OCI-LY7 (cell line): ENCODE results near the gene LRRC73. TPM values are rescaled to one million over a fixed set of nuclear protein-coding genes. Genes with fewer than 3 reads are reported as not detected.

Experiments
- BruUV-seq: library from RNA; stranded (reverse); fragments of 400-500 nt; replicated peaks from 2 replicates; lab custom pipeline; 2021; lab: Mats Ljungman, UMichigan
- CTCF ChIA-PET: fragments of 300-600 bp; sonication (Branson Sonifier 250); formaldehyde crosslinking; loops from one replicate; lab custom pipeline; 2022; ENCODE audit warnings: antibody characterized with exemption; ENCODE audit not compliant: unreplicated experiment; lab: Charles Lee
- POLR2A ChIA-PET: fragments of 300-600 bp; sonication (Branson Sonifier 250); formaldehyde crosslinking; loops from one replicate; lab custom pipeline; 2022; ENCODE audit warnings: antibody characterized with exemption; lab: Charles Lee
- DNase-seq: peaks from one replicate; pipeline ENCODE4 v3.0.0-alpha.2; 2015; ENCODE audit warnings: low spot score
- H2AFZ ChIP-seq: fragments of 200-600 bp; sonication (generic), shearing (Covaris generic); 2 replicates; pipeline ENCODE4 v1.6.1; 2014; ENCODE audit warnings: mild to moderate bottlenecking, antibody characterized with exemption, low read length, moderate library complexity
- H3K27ac ChIP-seq: fragments of 200-600 bp; sonication (generic); 2 replicates; pipeline ENCODE4 v1.5.1; 2014; ENCODE audit warnings: mixed run types, low read depth, mild to moderate bottlenecking, moderate library complexity, low read length, inconsistent platforms; ENCODE audit not compliant: poor library complexity, severe bottlenecking
- H3K36me3 ChIP-seq: fragments of 200-600 bp; sonication (generic); 2 replicates; pipeline ENCODE4 v1.6.1; 2014; ENCODE audit warnings: mild to moderate bottlenecking, antibody characterized with exemption, low read length, moderate library complexity, mixed read lengths; ENCODE audit not compliant: insufficient read depth
- H3K4me1 ChIP-seq: fragments of 200-600 bp; sonication (generic); 2 replicates; pipeline ENCODE4 v1.5.1; 2014; ENCODE audit warnings: mild to moderate bottlenecking, low read length; ENCODE audit not compliant: insufficient read depth, poor library complexity, severe bottlenecking
- H3K4me2 ChIP-seq: fragments of 200-600 bp; sonication (generic); 2 replicates; pipeline ENCODE4 v1.6.1; 2014; ENCODE audit warnings: mild to moderate bottlenecking, low read length
- H3K4me3 ChIP-seq: fragments of 200-600 bp; sonication (generic); 2 replicates; pipeline ENCODE4 v1.5.1; 2014; ENCODE audit warnings: mild to moderate bottlenecking, low read depth, low read length; ENCODE audit not compliant: poor library complexity, severe bottlenecking
- H3K79me2 ChIP-seq: fragments of 200-600 bp; sonication (generic); 2 replicates; pipeline ENCODE4 v1.6.1; 2016; ENCODE audit warnings: low read depth, mild to moderate bottlenecking, low read length, moderate library complexity, mixed read lengths; ENCODE audit not compliant: insufficient read depth
- H3K9me2 ChIP-seq: fragments of 200-600 bp; sonication (generic); 2 replicates; pipeline ENCODE4 v1.6.1; 2016; ENCODE audit warnings: mild to moderate bottlenecking, low read length, mixed read lengths; ENCODE audit not compliant: insufficient read depth
- H3K9me3 ChIP-seq: fragments of 200-600 bp; sonication (generic); 2 replicates; pipeline ENCODE4 v1.6.1; 2014; ENCODE audit warnings: mild to moderate bottlenecking, mixed run types, low read length, mixed read lengths
- H4K20me1 ChIP-seq: fragments of 200-600 bp; sonication (generic); 2 replicates; pipeline ENCODE4 v1.6.1; 2014; ENCODE audit warnings: mild to moderate bottlenecking, antibody characterized with exemption, low read length, moderate library complexity, mixed read lengths; ENCODE audit not compliant: insufficient read depth
- EZH2phosphoT487 ChIP-seq: fragments of 200-600 bp; sonication (generic); IDR thresholded peaks from 2 replicates; pipeline ENCODE4 v1.6.1; 2018; ENCODE audit warnings: low read depth, borderline replicate concordance, mild to moderate bottlenecking, mixed run types, antibody characterized with exemption, low read length, moderate library complexity, mixed read lengths
- intact Hi-C: fragments of 100-400 bp; cut with micrococcal nuclease; formaldehyde crosslinking; loops from one replicate; pipeline ENCODE4 v1.10.0; 2022; ENCODE audit not compliant: unreplicated experiment
- total RNA-seq, 2 experiments: library from RNA; depleted of rRNA in 1 of 2; stranded (reverse); fragments of >200 nt in 1 of 2; shearing (Covaris generic) in 1 of 2; gene quantifications; 2 replicates each; pipeline ENCODE4 v1.2.3, GENCODE V29; 2014 to 2022
- TF ChIP-seq, protein P1 (sequence below): fragments of 200-600 bp; sonication (generic); conservative IDR thresholded peaks from 2 replicates; pipeline ENCODE4 v1.5.1; 2014; ENCODE audit warnings: mild to moderate bottlenecking, antibody characterized with exemption, low read length, moderate library complexity, mixed read lengths

The LRRC73 gene
- total RNA-seq, 2 experiments from 2014 or later, result 0.19 to 0.25 TPM

DNA sequence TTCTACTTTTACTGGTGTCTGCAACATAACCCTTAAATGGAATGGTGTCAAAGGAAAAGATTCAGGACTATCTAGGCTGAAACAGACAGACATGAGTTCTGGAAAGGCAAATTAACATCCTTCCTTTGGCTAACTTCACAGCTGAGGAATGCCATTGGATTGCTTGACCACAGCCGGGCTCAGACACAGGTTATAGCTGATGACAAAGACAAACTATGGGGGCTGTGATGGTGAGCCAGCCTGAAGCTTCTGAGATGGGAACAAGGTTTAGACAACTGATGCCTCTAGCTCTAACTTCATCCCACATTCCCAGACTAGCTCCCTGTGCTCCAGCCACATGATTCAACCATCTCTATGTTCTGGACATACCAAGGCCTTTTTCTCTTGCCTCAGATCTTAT lies 22.1 kb upstream of the LRRC73 start:
- no peak for TF ChIP-seq EZH2phosphoT487
- TF ChIP-seq, protein P1, sequence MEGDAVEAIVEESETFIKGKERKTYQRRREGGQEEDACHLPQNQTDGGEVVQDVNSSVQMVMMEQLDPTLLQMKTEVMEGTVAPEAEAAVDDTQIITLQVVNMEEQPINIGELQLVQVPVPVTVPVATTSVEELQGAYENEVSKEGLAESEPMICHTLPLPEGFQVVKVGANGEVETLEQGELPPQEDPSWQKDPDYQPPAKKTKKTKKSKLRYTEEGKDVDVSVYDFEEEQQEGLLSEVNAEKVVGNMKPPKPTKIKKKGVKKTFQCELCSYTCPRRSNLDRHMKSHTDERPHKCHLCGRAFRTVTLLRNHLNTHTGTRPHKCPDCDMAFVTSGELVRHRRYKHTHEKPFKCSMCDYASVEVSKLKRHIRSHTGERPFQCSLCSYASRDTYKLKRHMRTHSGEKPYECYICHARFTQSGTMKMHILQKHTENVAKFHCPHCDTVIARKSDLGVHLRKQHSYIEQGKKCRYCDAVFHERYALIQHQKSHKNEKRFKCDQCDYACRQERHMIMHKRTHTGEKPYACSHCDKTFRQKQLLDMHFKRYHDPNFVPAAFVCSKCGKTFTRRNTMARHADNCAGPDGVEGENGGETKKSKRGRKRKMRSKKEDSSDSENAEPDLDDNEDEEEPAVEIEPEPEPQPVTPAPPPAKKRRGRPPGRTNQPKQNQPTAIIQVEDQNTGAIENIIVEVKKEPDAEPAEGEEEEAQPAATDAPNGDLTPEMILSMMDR, result no peak
- intact Hi-C loops, result no loop called here
- BruUV-seq, result no TSS peak
- Histone ChIP-seq H4K20me1 (no peaks in the 10 kb centered on the region), H3K4me3 (no peak overlapping the region), H3K4me2 (no peak overlapping the region), H3K4me1 (no peaks in the 10 kb centered on the region), H3K9me2 (no peaks in the 10 kb centered on the region), H3K9me3 (no peaks in the 10 kb centered on the region), H3K27ac (no peak overlapping the region), H3K79me2 (no peaks in the 10 kb centered on the region), H3K36me3 (peaks cover 89% of the 10 kb centered on the region), H2AFZ (no peak overlapping the region)
- no peak for DNase-seq
- ChIA-PET CTCF (no interaction called here), POLR2A (interaction anchor here (0.5 to 1.5 kb wide), 5 partner anchors 13 to 188 kb away, joined by 3 to 5 read pairs (median 3); no protein-coding TSS in a partner anchor)

DNA sequence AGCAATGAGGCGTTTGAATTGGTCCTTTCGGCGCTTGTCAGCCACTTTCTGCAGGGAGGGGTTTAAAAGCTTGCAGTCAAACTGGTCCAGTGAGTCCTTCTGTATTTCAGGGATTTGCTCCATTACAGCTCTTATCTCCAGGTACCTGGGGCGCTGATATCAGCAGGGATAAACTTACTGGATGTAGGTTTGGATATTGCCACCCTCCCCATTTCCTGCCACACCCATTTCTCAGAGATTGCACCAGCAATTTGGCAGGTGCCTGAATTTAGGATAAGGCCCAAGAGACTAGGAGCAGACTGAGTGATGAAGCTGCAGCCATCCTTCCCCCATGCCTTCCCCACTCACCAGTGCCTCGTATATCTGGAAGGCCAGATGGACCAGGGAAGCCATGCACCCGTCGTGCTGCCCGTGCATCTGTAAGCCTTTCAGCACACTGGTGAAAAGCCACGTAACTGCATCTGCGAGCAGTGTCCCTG lies 14.4 kb upstream of the LRRC73 start:
- no TSS peak for BruUV-seq
- Histone ChIP-seq H3K9me3 (no peaks in the 10 kb centered on the region), H3K4me2 (no peak overlapping the region), H4K20me1 (no peaks in the 10 kb centered on the region), H3K4me1 (no peaks in the 10 kb centered on the region), H3K9me2 (no peaks in the 10 kb centered on the region), H3K4me3 (no peak overlapping the region), H3K27ac (no peak overlapping the region), H2AFZ (no peak overlapping the region), H3K36me3 (peaks cover 98% of the 10 kb centered on the region), H3K79me2 (0 out of 2 replicates have a peak, but pooled peaks cover under 1% of the 10 kb centered on the region)
- TF ChIP-seq, protein P1, result no peak
- TF ChIP-seq EZH2phosphoT487, result no peak
- no peak for DNase-seq
- POLR2A ChIA-PET, result no interaction called here
- CTCF ChIA-PET, result no interaction called here
- intact Hi-C loops, result no loop called here

DNA sequence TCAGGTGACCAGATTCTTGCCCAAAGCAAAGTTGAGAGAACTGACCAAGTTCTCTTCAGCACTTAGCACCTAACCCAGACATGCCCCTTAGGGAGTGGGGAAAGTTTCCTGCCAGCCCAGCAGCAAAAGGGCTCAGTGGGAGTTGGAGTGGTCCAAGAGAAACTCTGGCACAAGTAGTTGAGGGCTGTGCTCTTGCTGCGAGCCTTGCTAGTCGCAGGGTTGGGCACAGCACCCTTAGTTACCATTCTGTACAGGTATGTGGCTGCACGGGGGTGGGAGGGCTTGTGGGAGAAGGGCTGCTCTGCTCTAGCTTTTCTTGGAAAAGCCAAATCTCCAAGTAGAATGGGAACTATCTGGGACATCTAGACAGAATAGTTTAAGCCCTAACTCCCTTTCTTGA lies 13.1 kb upstream of the LRRC73 start:
- Histone ChIP-seq H2AFZ (no peak overlapping the region), H3K9me2 (no peaks in the 10 kb centered on the region), H3K4me2 (no peak overlapping the region), H3K79me2 (peaks cover 13% of the 10 kb centered on the region), H4K20me1 (peaks cover 2% of the 10 kb centered on the region; the same call in 1 of the 2 replicates), H3K4me1 (peaks cover 7% of the 10 kb centered on the region), H3K36me3 (peaks cover 98% of the 10 kb centered on the region), H3K27ac (no peak overlapping the region), H3K9me3 (no peaks in the 10 kb centered on the region), H3K4me3 (no peak overlapping the region)
- CTCF ChIA-PET, result no interaction called here
- no peak for TF ChIP-seq EZH2phosphoT487
- TF ChIP-seq, protein P1, result no peak
- DNase-seq, result no peak
- POLR2A ChIA-PET, result no interaction called here
- intact Hi-C loops, result no loop called here
- BruUV-seq, result no TSS peak
